Measurements from ENCODE around the gene OMA1. TPM values are rescaled to one million over a fixed set of nuclear protein-coding genes. Genes with fewer than 3 reads are reported as not detected.
"Not testable (repeated sequence)": the region's sequence is repeated elsewhere in the genome, so short reads cannot be mapped to it uniquely, and the experiment has no call there.

Gene OMA1
- total and polyA plus RNA-seq, 10 of the 15 experiments (the other 5 are each of a cell fraction or from before 2014, with no cell fraction given): 23.6 to 67.1 (median 47.1) TPM

DNA sequence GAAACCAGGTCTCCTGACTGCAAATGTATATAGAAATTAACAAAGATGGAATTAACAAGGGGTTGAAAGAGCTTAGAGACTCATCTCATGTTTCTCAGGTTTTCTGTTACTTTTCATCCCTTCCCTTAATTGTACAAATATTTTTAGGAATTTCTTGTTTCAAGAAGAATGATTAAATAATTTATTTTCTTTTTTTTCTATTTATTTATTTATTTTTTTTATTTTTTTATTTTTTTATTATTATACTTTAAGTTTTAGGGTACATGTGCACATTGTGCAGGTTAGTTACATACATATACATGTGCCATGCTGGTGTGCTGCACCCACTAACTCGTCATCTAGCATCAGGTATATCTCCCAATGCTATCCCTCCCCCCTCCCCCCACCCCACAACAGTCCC, 35.6 kb upstream of the OMA1 start:
- CTCF ChIA-PET; SMC1A ChIA-PET (ENCODE audit: uncharacterized antibody, unreplicated experiment); H3K4me3 ChIP-seq; H3K4me2 ChIP-seq (ENCODE audit: control insufficient read depth, insufficient read depth); intact Hi-C loops (cut with micrococcal nuclease; ENCODE audit: unreplicated experiment); H3K27ac ChIP-seq (ENCODE audit: control insufficient read depth, insufficient read depth); H4K20me1 ChIP-seq (ENCODE audit: control insufficient read depth, insufficient read depth); H3K9ac ChIP-seq (ENCODE audit: control insufficient read depth, insufficient read depth, low read length); in situ Hi-C loops (cut with MboI); H3K27me3 ChIP-seq (replicated peaks in 1 of 2; ENCODE audit: control insufficient read depth in 2 of 2, insufficient read depth in 2 of 2, low read length in 1 of 2); H3K36me3 ChIP-seq (ENCODE audit: control insufficient read depth in 2 of 2, insufficient read depth in 2 of 2, low read length in 1 of 2); H2AFZ ChIP-seq (ENCODE audit: control insufficient read depth, low read depth, low read length); FAIRE-seq; H3K79me2 ChIP-seq (ENCODE audit: control insufficient read depth, insufficient read depth, low read length); POLR2A ChIA-PET; H3K9me3 ChIP-seq (replicated peaks; ENCODE audit: control insufficient read depth, insufficient read depth, low read length); ATAC-seq; RAD21 ChIA-PET (ENCODE audit: unreplicated experiment); BruUV-seq (replicated peaks); DNase-seq (ENCODE audit: low read depth, low spot score): not testable (repeated sequence)
- WGBS (ENCODE audit: insufficient coverage, insufficient replicate concordance, low lambda C conversion rate, missing lambda C conversion rate): 0% methylated on average over 1 of the region's 1 CpG
- H3K4me1 ChIP-seq (ENCODE audit: control insufficient read depth, insufficient read depth, low read length): peaks cover 32% of the 10 kb centered on the region

GRCh38 chr1:58581641-58582040, 35.1 kb upstream of the OMA1 start:
- ATAC-seq: no peak
- in situ Hi-C loops (cut with MboI): no loop called here
- Histone ChIP-seq H2AFZ (ENCODE audit: control insufficient read depth, low read depth, low read length) (no peak overlapping the region), H3K4me2 (ENCODE audit: control insufficient read depth, insufficient read depth) (no peak overlapping the region), H3K27ac (ENCODE audit: control insufficient read depth, insufficient read depth) (no peak overlapping the region), H3K9ac (ENCODE audit: control insufficient read depth, insufficient read depth, low read length) (no peak overlapping the region), H3K79me2 (ENCODE audit: control insufficient read depth, insufficient read depth, low read length) (no peaks in the 10 kb centered on the region), H3K4me3 (no peak overlapping the region), H3K27me3 (replicated peaks in 1 of 2; ENCODE audit: control insufficient read depth in 2 of 2, insufficient read depth in 2 of 2, low read length in 1 of 2) (no peaks in the 10 kb centered on the region), H3K4me1 (ENCODE audit: control insufficient read depth, insufficient read depth, low read length) (peaks cover 34% of the 10 kb centered on the region), H3K36me3 (ENCODE audit: control insufficient read depth in 2 of 2, insufficient read depth in 2 of 2, low read length in 1 of 2) (no peaks in the 10 kb centered on the region), H4K20me1 (ENCODE audit: control insufficient read depth, insufficient read depth) (no peaks in the 10 kb centered on the region), H3K9me3 (replicated peaks; ENCODE audit: control insufficient read depth, insufficient read depth, low read length) (peaks cover 3% of the 10 kb centered on the region; the same call in 1 of the 3 replicates)
- 44% methylated on average over 2 of the region's 2 CpGs for WGBS (ENCODE audit: insufficient coverage, insufficient replicate concordance, low lambda C conversion rate, missing lambda C conversion rate)
- RAD21 ChIA-PET (ENCODE audit: unreplicated experiment): no interaction called here
- FAIRE-seq: no peak
- CTCF ChIA-PET: interaction anchor here (3.5 kb wide), 1 partner anchor 71 kb away, joined by 13 read pairs; no protein-coding TSS in a partner anchor
- intact Hi-C loops (cut with micrococcal nuclease; ENCODE audit: unreplicated experiment): no loop called here
- POLR2A ChIA-PET: no interaction called here
- DNase-seq (ENCODE audit: low read depth, low spot score): no peak
- no TSS peak for BruUV-seq (replicated peaks)
- SMC1A ChIA-PET (ENCODE audit: uncharacterized antibody, unreplicated experiment): no interaction called here
- TF ChIP-seq SKIL (IDR thresholded peaks at IDR 0.05; ENCODE audit: low read depth, poor library complexity, severe bottlenecking) (no peak), NFYA (IDR thresholded peaks at IDR 0.05; ENCODE audit: borderline replicate concordance, low read depth, low read length) (no peak), NRF1 (conservative IDR thresholded peaks at IDR 0.05; ENCODE audit: low read depth, low read length) (no peak), IRF5 (IDR thresholded peaks at IDR 0.05; ENCODE audit: borderline replicate concordance) (no peak), GATAD2B (conservative IDR thresholded peaks at IDR 0.05; ENCODE audit: low read depth) (no peak), FOXM1 (IDR thresholded peaks at IDR 0.05; ENCODE audit: low read depth, low read length) (no peak), POU2F2 (IDR thresholded peaks at IDR 0.05; ENCODE audit: borderline replicate concordance, low read depth, low read length) (no peak), MTA2 (IDR thresholded peaks at IDR 0.05; ENCODE audit: low read depth) (no peak)
- TF ChIP-seq, protein P1, sequence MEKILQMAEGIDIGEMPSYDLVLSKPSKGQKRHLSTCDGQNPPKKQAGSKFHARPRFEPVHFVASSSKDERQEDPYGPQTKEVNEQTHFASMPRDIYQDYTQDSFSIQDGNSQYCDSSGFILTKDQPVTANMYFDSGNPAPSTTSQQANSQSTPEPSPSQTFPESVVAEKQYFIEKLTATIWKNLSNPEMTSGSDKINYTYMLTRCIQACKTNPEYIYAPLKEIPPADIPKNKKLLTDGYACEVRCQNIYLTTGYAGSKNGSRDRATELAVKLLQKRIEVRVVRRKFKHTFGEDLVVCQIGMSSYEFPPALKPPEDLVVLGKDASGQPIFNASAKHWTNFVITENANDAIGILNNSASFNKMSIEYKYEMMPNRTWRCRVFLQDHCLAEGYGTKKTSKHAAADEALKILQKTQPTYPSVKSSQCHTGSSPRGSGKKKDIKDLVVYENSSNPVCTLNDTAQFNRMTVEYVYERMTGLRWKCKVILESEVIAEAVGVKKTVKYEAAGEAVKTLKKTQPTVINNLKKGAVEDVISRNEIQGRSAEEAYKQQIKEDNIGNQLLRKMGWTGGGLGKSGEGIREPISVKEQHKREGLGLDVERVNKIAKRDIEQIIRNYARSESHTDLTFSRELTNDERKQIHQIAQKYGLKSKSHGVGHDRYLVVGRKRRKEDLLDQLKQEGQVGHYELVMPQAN (conservative IDR thresholded peaks at IDR 0.05): no peak

Data from GM12878 (cell line).